Right ventricle myocardium superior (tissue), 1 donor: ENCODE data around the gene GTF2H4. TPM values are rescaled to one million over a fixed set of nuclear protein-coding genes. Genes with fewer than 3 reads are reported as not detected.
"Not testable (repeated sequence)": the region's sequence is repeated elsewhere in the genome, so short reads cannot be mapped to it uniquely, and the experiment has no call there.

Source experiments
- ATAC-seq: fragments of 200-7000 bp; cut with Tn5 transposase; one replicate; pipeline ENCODE4 v1.9.1; 2020; ENCODE audit warnings: mild to moderate bottlenecking; ENCODE audit not compliant: poor library complexity
- DNase-seq: peaks from one replicate; pipeline ENCODE4 v3.0.0-alpha.2; 2020
- intact Hi-C: fragments of 100-400 bp; cut with DNase I; formaldehyde crosslinking; loops from one replicate; pipeline ENCODE4 v1.11.2; 2022
- total RNA-seq: library from RNA; stranded (reverse); fragmentation: NEBNext Ultra II Directional; extraction: Animal tissue kit (Norgen Biotek cat#: 25700); gene quantifications from one replicate; pipeline ENCODE4 v1.2.1, GENCODE V29; 2021
- donor health status: DM: no; HTN: yes; CAD: no; lungs with severe emphysema.

Gene GTF2H4
- total RNA-seq, 1 donor from 2014 or later, result 23.6 TPM

DNA sequence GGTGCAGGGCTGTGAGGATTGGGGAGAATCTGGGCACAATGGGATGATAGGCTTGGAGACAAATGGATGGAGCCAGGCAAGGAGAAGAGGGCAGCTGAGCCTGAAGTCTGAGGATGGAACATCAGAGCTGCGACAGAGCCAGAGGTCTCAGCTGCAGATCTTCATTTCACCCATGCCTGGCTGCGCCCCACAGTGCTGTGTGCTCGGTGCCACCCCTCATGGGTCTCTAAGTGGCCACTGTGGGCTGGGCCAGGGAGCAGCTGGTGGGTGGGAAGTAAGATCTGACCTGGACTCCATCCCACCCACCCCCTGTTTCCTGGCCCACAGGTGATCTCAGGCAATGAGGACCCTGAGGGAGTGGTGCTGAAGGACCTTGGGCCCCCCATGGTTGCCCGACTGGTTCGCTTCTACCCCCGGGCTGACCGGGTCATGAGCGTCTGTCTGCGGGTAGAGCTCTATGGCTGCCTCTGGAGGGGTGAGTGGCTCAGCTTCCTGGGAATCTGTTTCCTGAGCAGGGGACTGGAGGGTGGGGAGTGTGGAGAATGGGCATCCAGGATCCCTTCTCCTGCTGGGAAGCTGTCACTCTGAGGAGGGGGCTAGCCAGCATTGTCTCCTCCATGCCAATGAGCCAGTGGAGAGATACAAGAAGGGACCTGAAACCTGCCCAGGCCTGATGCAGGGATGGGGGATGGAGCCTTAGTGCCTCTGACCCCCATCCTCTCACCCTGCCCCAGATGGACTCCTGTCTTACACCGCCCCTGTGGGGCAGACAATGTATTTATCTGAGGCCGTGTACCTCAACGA is 17.2 kb upstream of the GTF2H4 start:
- DNase-seq (no peak), ATAC-seq (no peak)
- intact Hi-C loops, result no loop called here

DNA sequence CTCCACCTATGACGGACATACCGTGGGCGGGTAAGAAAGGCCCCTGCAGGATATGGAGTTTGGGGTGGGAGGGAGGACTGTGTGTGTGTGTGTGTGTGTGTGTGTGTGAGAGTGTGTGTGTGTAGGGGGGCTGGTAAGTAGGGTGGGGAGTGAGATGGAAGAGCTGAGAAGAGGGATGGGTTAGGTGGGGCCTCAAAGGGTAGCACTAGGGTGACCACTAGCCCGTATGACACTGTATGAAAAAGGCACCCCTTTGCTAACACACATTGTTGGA is 16.6 kb upstream of the GTF2H4 start:
- DNase-seq, result no peak
- intact Hi-C loops, result no loop called here
- ATAC-seq, result no peak

DNA sequence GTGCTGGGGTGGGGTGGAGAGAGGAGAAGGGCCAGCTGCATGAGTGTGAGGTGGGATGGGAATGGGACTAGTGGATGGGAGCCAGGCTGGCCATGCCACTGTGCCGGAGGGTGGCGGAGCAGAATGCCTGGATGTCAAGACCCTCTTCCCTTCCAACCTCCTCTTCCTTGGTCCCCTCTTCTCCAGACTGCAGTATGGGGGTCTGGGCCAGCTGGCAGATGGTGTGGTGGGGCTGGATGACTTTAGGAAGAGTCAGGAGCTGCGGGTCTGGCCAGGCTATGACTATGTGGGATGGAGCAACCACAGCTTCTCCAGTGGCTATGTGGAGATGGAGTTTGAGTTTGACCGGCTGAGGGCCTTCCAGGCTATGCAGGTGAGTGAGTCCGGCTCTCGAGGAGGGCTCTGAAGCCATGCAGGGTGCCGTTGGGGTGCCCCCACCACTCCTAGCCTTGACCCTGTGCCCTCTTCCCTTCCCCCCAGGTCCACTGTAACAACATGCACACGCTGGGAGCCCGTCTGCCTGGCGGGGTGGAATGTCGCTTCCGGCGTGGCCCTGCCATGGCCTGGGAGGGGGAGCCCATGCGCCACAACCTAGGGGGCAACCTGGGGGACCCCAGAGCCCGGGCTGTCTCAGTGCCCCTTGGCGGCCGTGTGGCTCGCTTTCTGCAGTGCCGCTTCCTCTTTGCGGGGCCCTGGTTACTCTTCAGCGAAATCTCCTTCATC is 16.0 kb upstream of the GTF2H4 start:
- DNase-seq (no peak), ATAC-seq (no peak)
- intact Hi-C loops, result no loop called here

DNA sequence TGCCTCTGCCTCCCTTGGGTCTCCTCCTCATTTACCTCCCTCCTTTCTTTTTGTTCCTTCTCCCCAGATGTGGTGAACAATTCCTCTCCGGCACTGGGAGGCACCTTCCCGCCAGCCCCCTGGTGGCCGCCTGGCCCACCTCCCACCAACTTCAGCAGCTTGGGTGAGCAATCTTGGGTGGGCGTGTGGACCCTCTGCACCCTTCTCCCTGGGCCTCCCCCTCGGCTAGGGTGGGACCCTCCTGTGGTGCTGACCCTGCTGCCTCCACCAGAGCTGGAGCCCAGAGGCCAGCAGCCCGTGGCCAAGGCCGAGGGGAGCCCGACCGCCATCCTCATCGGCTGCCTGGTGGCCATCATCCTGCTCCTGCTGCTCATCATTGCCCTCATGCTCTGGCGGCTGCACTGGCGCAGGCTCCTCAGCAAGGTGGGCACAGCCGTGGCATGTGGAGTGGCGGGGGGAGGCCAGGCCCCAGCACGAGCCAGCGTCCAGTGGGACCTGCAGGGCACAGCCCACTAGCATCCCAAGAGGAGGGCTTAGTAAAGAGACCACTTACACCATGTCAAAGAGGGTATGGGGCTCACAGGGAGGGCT is 14.9 kb upstream of the GTF2H4 start:
- intact Hi-C loops, result no loop called here
- ATAC-seq (no peak), DNase-seq (no peak)

DNA sequence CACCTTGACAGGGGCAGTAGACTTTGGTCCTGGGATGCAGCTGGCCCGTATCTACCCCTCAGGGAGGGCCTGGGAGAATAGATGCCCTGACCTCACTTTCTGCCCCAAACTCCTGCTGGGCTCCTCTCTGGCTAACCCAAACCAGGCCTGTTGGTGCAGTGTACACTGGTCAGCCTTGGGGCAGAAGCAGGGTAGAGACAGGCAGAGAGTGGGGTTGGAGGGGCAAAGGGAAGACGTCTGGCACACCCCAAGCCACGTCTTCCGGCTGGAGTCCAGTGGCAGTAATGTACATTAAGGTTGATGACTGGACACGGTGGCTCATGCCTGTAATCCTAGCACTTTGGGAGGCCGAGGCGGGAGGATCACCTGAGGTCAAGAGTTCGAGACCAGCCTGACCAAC is 14.3 kb upstream of the GTF2H4 start:
- no peak for ATAC-seq
- DNase-seq, result no peak
- intact Hi-C loops, result no loop called here

DNA sequence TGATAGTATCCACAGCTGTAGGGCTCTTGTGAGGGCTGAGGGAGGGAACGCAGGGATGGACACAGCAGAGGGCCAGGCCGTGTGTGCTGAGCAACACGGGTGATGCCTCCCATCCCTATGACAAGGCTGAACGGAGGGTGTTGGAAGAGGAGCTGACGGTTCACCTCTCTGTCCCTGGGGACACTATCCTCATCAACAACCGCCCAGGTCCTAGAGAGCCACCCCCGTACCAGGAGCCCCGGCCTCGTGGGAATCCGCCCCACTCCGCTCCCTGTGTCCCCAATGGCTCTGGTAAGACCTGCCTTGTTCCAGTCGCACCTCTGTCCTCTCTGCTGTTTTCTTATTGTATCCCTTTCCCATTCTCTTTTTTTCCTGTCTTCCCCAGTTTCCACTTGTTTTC is 13.6 kb upstream of the GTF2H4 start:
- intact Hi-C loops, result no loop called here
- DNase-seq, result no peak

DNA sequence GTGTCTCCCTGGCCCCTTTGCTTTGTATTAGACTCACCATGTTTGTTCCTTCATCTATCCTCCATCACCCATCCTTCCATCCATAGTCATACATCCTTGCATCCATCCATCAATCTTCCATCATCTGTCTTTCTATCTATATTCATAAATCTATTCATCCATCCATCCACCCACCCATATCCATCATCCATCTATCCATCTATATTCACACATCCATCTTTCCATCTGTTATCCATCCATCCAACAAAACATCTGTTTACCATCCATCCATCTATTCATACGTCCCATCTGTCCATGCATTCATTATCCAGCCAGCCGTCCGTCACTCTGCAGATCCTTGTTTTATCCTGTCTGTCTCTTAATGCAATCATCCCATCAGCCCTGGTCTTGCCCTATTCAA is 13.1 kb upstream of the GTF2H4 start:
- intact Hi-C loops, result no loop called here
- DNase-seq (no peak), ATAC-seq (no peak)

More for the DNA sequence above, 13.6 kb upstream of the GTF2H4 start:
- ATAC-seq, result no peak

DNA sequence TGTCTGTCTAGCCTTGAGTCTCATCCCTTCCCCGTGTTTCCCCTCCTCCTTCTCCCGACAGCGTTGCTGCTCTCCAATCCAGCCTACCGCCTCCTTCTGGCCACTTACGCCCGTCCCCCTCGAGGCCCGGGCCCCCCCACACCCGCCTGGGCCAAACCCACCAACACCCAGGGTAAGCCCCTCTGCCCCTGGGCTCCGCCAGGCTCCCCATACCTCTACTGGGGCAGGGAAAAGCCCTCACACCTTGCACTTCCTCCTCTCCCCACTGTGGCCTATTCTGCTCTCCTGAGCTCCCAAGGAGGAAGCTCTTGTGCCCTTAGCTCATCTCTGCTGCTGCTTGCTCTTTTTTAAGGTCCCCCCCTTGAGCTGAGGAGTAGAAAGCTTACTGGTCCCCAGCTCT is 12.7 kb upstream of the GTF2H4 start:
- intact Hi-C loops, result no loop called here
- ATAC-seq, result no peak

DNA sequence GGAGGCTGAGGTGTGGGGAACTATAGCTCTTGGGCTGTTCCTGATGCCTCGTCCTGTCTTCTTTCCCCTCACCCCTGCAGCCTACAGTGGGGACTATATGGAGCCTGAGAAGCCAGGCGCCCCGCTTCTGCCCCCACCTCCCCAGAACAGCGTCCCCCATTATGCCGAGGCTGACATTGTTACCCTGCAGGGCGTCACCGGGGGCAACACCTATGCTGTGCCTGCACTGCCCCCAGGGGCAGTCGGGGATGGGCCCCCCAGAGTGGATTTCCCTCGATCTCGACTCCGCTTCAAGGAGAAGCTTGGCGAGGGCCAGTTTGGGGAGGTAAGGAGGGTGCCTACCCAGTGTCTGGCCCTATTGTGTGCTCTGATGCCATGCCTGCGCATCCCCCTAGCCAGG is 11.5 kb upstream of the GTF2H4 start:
- peak; percentile 12 for DNase-seq
- intact Hi-C loops, result no loop called here
- ATAC-seq, result no peak

More for the DNA sequence above, 12.7 kb upstream of the GTF2H4 start:
- peak; percentile 19 for DNase-seq

DNA sequence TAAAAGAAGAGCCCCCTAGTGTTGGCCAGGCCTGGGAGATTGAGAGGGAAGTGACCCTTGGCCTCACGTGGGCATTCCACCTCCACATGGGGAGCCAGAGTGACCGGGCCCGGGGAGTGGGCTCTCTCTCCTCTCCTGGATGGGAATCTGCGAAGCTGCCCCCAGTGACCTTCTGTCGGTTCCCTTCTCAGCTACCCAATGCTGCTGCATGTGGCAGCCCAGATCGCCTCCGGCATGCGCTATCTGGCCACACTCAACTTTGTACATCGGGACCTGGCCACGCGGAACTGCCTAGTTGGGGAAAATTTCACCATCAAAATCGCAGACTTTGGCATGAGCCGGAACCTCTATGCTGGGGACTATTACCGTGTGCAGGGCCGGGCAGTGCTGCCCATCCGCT is 10.1 kb upstream of the GTF2H4 start:
- DNase-seq (peak; percentile 27), ATAC-seq (no peak)
- intact Hi-C loops, result no loop called here

DNA sequence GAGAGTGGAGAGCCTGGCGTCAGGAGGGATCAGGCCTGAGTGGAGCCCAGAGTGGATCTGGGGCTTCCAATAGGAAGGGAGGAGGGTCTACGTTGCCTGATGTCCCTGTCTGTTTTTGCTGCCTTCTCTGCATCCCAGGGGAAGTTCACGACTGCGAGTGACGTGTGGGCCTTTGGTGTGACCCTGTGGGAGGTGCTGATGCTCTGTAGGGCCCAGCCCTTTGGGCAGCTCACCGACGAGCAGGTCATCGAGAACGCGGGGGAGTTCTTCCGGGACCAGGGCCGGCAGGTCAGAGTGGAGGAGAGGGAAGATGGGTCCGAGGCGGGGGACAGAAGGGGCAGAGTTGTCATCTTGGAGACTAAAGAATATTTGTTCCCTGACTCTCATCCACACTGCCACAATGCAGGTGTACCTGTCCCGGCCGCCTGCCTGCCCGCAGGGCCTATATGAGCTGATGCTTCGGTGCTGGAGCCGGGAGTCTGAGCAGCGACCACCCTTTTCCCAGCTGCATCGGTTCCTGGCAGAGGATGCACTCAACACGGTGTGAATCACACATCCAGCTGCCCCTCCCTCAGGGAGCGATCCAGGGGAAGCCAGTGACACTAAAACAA is 9.2 kb upstream of the GTF2H4 start:
- ATAC-seq (no peak), DNase-seq (peak; percentile 38)
- intact Hi-C loops, result no loop called here

DNA sequence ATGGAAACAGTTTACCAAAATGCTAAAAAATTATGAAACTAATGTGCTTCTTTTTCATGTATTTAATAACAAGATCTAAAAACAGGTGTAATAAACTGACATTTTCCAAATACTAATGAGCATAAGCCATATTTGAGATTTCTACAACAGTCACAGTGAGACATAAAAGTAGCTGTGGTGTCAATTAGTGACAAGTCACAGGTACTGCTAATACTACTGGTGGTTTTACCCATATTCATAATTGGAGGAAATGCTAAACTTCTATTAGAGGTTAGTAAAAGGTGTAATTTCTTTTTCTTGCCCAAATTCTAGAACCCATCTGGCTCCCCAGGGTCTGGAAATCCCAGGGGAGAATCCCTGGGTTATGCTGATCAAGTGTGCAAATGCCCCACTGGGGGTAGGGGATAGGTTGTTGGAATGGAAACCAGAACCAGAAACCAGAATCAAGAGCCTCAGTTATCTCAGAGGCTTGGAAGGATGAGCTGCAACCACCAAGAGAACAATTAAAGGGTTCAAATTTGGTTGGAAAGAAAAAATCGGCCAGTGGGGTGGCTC is 7.1 kb upstream of the GTF2H4 start:
- no peak for DNase-seq
- intact Hi-C loops, result no loop called here
- no peak for ATAC-seq

DNA sequence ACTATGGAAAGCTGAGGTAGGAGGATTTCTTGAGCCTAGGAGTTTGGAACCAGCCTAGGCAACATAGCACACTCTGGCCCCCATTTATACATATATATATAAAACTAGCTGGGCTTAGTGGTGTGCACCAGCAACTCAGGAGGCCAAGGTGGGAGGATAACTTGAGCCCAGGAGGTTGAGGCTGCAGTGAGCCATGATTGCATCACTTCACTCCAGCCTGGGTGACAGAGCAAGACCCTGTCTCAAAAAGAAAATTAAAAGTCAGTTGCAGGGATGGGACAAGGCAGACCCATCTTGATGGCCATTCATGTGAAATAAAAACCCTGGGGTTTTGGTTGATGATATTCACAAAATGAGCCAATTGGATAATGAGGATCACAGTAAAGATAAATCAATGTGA is 6.6 kb upstream of the GTF2H4 start:
- intact Hi-C loops, result no loop called here
- ATAC-seq, result no peak
- no peak for DNase-seq

DNA sequence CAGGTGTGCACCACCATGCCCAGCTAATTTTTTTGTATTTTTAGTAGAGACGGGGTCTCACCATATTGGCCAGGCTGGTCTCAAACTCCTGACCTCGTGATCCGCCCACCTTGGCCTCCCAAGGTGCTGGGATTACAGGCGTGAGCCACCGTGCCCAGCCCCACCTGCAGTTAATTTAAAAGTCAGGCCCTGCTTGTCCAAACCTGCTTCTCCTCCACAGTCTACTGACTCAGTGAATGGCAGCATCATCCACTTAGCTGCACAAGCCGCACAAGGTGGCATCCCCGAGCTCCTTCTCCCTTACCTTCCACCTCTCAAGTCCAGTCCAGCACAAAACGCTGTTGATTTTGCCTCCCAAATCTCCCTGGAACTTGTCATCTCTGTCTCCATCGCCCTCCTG is 5.8 kb upstream of the GTF2H4 start:
- intact Hi-C loops, ATAC-seq: not testable (repeated sequence)
- peak; percentile 8 for DNase-seq

DNA sequence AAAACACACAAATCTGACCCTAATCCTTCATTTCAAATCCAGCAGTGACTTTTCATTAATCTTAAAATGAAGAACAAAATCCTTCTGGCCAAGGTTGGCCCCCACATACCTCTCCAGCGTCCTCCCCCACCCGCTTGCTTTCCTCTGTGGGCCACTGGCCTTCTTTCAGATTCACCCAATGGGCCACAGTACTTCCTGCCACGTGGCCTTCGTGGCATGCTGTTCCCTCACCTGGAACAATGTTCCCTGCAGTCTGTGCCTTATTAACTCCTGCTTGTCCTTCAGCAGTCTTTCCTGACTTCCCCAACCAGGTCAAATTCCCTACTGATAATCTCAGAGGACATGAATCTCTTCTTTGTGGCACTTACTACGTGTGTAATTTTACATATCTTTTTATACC is 5.3 kb upstream of the GTF2H4 start:
- intact Hi-C loops, result no loop called here
- DNase-seq, result peak; percentile 1
- ATAC-seq, result no peak

DNA sequence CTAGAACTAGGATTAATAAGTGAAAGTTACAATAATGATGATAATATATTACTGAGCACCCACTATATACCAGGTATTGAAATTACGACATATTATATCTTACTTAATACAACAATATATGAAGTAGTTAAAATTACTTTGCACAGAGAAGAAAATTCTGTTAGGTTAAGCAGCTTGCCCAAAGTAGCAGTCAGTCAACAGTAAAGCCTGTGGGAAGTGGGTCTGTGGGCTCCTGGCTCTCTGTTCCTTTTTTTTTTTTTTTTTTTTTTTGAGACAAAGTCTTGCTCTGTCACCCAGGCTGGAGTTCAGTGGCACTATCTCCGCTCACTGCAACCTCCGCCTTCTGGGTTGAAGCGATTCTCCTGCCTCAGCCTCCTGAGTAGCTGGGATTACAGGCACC is 4.8 kb upstream of the GTF2H4 start:
- DNase-seq (no peak), ATAC-seq (no peak)
- intact Hi-C loops, result no loop called here

DNA sequence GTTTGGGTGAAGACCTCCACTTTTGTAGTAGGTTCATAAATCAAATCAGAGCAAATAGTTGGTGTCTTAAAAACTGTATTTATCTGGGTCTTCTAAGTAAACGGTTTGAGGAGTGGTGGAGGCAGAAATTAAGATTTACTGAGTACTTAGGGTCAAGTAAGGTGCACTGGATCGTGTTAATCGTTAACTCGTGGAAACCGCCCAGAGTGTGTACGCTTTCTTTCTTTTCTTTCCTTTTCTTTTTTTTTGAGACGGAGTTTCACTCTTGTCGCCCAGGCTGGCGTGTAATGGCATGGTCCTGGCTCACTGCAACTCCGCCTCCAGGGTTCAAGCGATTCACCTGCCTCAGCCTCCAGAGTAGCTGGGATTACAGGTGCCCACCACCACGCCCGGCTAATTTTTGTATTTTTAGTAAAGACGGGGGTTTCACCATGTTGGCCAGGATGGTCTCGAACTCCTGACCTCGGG is 683 bp upstream of the GTF2H4 start:
- DNase-seq, ATAC-seq, intact Hi-C loops: not testable (repeated sequence)

DNA sequence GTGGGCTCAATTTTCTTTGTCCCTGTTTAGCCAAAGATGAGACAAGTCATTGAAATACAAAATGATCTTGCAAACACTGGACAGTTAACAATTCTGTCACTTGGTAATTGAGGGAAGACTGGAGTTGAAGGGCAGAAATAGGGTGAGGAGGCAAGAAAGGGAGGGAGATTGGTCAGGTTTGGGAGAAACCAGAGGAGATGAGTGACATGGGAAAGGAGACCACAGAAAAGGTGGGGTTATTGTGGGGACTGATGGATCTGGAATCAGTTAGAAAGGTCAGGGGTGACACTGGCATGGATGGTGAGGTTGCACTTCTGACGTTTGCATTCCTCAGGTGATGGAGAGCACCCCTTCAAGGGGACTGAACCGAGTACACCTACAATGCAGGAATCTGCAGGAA is 693 bp downstream of the GTF2H4 start:
- no peak for DNase-seq
- no peak for ATAC-seq
- intact Hi-C loops, result no loop called here

DNA sequence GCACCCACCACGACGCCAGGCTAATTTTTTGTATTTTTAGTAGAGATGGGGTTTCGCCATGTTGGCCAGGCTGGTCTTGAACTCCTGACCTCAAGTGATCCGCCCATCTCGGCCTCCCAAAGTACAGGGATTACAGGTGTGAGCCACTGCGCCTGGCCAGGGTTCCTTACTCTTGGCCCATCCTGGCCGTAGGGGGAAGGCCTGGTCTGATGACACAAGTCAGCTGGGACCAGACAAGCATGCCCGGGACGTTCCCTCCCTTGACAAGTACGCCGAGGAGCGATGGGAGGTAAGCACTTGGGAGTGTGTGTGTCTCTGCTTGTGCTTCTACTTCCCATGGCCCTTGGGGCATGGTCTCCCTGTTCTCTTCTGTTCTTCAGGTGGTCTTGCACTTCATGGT is 2.5 kb downstream of the GTF2H4 start:
- ATAC-seq, result not testable (repeated sequence)
- intact Hi-C loops, result loop anchor here (10.0 kb wide), 1 partner anchor 134 kb away; no protein-coding TSS in a partner anchor
- DNase-seq, result peak; percentile 38
